ENCODE data around the gene HTT-AS. TPM values are rescaled to one million over a fixed set of nuclear protein-coding genes. Genes with fewer than 3 reads are reported as not detected.

The HTT-AS gene
- total and polyA plus RNA-seq, 2 of the 13 experiments (the other 11 are each of a cell fraction or from before 2014, with no cell fraction given) = not detected

DNA sequence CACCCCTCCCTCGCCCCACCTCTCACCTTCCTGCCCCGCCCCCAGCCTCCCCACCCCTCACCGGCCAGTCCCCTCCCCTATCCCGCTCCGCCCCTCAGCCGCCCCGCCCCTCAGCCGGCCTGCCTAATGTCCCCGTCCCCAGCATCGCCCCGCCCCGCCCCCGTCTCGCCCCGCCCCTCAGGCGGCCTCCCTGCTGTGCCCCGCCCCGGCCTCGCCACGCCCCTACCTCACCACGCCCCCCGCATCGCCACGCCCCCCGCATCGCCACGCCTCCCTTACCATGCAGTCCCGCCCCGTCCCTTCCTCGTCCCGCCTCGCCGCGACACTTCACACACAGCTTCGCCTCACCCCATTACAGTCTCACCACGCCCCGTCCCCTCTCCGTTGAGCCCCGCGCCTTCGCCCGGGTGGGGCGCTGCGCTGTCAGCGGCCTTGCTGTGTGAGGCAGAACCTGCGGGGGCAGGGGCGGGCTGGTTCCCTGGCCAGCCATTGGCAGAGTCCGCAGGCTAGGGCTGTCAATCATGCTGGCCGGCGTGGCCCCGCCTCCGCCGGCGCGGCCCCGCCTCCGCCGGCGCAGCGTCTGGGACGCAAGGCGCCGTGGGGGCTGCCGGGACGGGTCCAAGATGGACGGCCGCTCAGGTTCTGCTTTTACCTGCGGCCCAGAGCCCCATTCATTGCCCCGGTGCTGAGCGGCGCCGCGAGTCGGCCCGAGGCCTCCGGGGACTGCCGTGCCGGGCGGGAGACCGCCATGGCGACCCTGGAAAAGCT lies at the start of gene HTT-AS, which contains the start of gene HTT (continued):
- TF ChIP-seq RBM39 (IDR thresholded peaks at IDR 0.05; ENCODE audit: low read depth, low read length, poor library complexity, severe bottlenecking) = peak; percentile 34
- TF ChIP-seq MTERF4 (CRISPR knock-in tag; IDR thresholded peaks at IDR 0.05) = no peak
- no peak for TF ChIP-seq ZBTB7A (CRISPR knock-in tag; IDR thresholded peaks at IDR 0.05)
- no peak for TF ChIP-seq PHF21A (CRISPR knock-in tag; IDR thresholded peaks at IDR 0.05)
- TF ChIP-seq ZNF274 (CRISPR knock-in tag; IDR thresholded peaks at IDR 0.05) = no peak
- no peak for TF ChIP-seq ARNT2 (CRISPR knock-in tag; IDR thresholded peaks at IDR 0.05; ENCODE audit: low read depth)
- peak; percentile 50 for TF ChIP-seq ZNF687 (CRISPR knock-in tag; IDR thresholded peaks at IDR 0.05)
- TF ChIP-seq SKIL (CRISPR knock-in tag; IDR thresholded peaks at IDR 0.05; ENCODE audit: borderline replicate concordance) = 0 out of 2 replicates have a peak, but pooled peaks have one; percentile 21
- TF ChIP-seq, protein P1, sequence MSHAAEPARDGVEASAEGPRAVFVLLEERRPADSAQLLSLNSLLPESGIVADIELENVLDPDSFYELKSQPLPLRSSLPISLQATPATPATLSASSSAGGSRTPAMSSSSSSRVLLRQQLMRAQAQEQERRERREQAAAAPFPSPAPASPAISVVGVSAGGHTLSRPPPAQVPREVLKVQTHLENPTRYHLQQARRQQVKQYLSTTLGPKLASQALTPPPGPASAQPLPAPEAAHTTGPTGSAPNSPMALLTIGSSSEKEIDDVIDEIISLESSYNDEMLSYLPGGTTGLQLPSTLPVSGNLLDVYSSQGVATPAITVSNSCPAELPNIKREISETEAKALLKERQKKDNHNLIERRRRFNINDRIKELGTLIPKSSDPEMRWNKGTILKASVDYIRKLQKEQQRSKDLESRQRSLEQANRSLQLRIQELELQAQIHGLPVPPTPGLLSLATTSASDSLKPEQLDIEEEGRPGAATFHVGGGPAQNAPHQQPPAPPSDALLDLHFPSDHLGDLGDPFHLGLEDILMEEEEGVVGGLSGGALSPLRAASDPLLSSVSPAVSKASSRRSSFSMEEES (CRISPR knock-in tag; IDR thresholded peaks at IDR 0.05) = 0 out of 2 replicates have a peak, but pooled peaks have one; percentile 0
- TF ChIP-seq, protein P2, sequence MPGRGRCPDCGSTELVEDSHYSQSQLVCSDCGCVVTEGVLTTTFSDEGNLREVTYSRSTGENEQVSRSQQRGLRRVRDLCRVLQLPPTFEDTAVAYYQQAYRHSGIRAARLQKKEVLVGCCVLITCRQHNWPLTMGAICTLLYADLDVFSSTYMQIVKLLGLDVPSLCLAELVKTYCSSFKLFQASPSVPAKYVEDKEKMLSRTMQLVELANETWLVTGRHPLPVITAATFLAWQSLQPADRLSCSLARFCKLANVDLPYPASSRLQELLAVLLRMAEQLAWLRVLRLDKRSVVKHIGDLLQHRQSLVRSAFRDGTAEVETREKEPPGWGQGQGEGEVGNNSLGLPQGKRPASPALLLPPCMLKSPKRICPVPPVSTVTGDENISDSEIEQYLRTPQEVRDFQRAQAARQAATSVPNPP (CRISPR knock-in tag; IDR thresholded peaks at IDR 0.05) = 0 out of 2 replicates have a peak, but pooled peaks have one; percentile 46
- no peak; the same call in 1 of the 2 replicates for TF ChIP-seq ZNF451 (CRISPR knock-in tag; IDR thresholded peaks at IDR 0.05)
- TF ChIP-seq MATR3 (CRISPR knock-in tag; IDR thresholded peaks at IDR 0.05) = no peak
- TF ChIP-seq TOE1 (CRISPR knock-in tag; IDR thresholded peaks at IDR 0.05) = no peak
- peak; percentile 87 for TF ChIP-seq RBFOX2 (IDR thresholded peaks at IDR 0.05; ENCODE audit: low read depth, low read length)
- TF ChIP-seq, protein P3, sequence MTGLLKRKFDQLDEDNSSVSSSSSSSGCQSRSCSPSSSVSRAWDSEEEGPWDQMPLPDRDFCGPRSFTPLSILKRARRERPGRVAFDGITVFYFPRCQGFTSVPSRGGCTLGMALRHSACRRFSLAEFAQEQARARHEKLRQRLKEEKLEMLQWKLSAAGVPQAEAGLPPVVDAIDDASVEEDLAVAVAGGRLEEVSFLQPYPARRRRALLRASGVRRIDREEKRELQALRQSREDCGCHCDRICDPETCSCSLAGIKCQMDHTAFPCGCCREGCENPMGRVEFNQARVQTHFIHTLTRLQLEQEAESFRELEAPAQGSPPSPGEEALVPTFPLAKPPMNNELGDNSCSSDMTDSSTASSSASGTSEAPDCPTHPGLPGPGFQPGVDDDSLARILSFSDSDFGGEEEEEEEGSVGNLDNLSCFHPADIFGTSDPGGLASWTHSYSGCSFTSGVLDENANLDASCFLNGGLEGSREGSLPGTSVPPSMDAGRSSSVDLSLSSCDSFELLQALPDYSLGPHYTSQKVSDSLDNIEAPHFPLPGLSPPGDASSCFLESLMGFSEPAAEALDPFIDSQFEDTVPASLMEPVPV (CRISPR knock-in tag; IDR thresholded peaks at IDR 0.05) = no peak
- TF ChIP-seq REL (CRISPR knock-in tag; conservative IDR thresholded peaks at IDR 0.05) = 0 out of 2 replicates have a peak, but pooled peaks have one; percentile 55
